Natural killer cell treated with Interleukin-12 subunit alpha and Interleukin-12 subunit beta and Interleukin-15 and Interleukin-18, amount 100 ng/mL, for 72 hours (primary cell): ENCODE results near the gene RHO. TPM values are rescaled to one million over a fixed set of nuclear protein-coding genes. Genes with fewer than 3 reads are reported as not detected.
"Not testable (repeated sequence)": the region's sequence is repeated elsewhere in the genome, so short reads cannot be mapped to it uniquely, and the experiment has no call there.

Source experiments
- ATAC-seq, 2 donors: fragments of 150-1000 bp; cut with Tn5 transposase in 1 of 2; sonication (Bioruptor Pico), chemical (Tn5 transposase) in 1 of 2; 2 replicates each; pipeline ENCODE4 v1.10.0; 2021
- DNase-seq: peaks from one replicate; pipeline ENCODE4 v3.0.0; 2022; ENCODE audit warnings: low spot score
- H3K27ac Mint-ChIP-seq, 2 donors: 1 replicate in 1 of 2; 2 replicates in 1 of 2; pipeline ENCODE4 v1.8.0; 2022; ENCODE audit warnings: mixed read lengths in 2 of 2, mild to moderate bottlenecking in 1 of 2, moderate library complexity in 1 of 2
- H3K27me3 Mint-ChIP-seq, 2 donors: 1 replicate in 1 of 2; 2 replicates in 1 of 2; pipeline ENCODE4 v1.8.0; 2022; ENCODE audit warnings: mixed read lengths in 2 of 2
- H3K36me3 Mint-ChIP-seq: one replicate; pipeline ENCODE4 v1.8.0; 2022; ENCODE audit warnings: mixed read lengths
- H3K4me1 Mint-ChIP-seq, 2 donors: 1 replicate in 1 of 2; 2 replicates in 1 of 2; pipeline ENCODE4 v1.8.0; 2022; ENCODE audit warnings: low read depth in 2 of 2, mixed read lengths in 2 of 2, mild to moderate bottlenecking in 1 of 2
- H3K4me3 Mint-ChIP-seq: one replicate; pipeline ENCODE4 v1.8.0; 2022; ENCODE audit warnings: mixed read lengths
- H3K9me3 Mint-ChIP-seq: 2 replicates; pipeline ENCODE4 v1.8.0; 2022; ENCODE audit warnings: mixed read lengths
- total RNA-seq, 2 donors: library from RNA; stranded (reverse); gene quantifications; one replicate each; pipeline ENCODE4 v1.2.3, GENCODE V29; 2022

Gene RHO
- total RNA-seq, 2 donors from 2014 or later = not detected

DNA sequence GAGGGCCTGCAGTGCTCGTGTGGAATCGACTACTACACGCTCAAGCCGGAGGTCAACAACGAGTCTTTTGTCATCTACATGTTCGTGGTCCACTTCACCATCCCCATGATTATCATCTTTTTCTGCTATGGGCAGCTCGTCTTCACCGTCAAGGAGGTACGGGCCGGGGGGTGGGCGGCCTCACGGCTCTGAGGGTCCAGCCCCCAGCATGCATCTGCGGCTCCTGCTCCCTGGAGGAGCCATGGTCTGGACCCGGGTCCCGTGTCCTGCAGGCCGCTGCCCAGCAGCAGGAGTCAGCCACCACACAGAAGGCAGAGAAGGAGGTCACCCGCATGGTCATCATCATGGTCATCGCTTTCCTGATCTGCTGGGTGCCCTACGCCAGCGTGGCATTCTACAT lies 3.8 kb downstream of the RHO start:
- H3K4me1 Mint-ChIP-seq = no peaks in the 10 kb centered on the region
- DNase-seq (no peak), ATAC-seq (no peak)
- H3K27ac Mint-ChIP-seq = no peak overlapping the region
- no peaks in the 10 kb centered on the region for H3K36me3 Mint-ChIP-seq
- no peak overlapping the region for H3K4me3 Mint-ChIP-seq
- no peaks in the 10 kb centered on the region for H3K9me3 Mint-ChIP-seq
- no peaks in the 10 kb centered on the region for H3K27me3 Mint-ChIP-seq

DNA sequence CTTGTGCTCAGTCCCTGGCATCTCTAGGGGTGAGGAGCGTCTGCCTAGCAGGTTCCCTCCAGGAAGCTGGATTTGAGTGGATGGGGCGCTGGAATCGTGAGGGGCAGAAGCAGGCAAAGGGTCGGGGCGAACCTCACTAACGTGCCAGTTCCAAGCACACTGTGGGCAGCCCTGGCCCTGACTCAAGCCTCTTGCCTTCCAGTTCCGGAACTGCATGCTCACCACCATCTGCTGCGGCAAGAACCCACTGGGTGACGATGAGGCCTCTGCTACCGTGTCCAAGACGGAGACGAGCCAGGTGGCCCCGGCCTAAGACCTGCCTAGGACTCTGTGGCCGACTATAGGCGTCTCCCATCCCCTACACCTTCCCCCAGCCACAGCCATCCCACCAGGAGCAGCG lies 5.0 kb downstream of the RHO start:
- no peaks in the 10 kb centered on the region for H3K4me1 Mint-ChIP-seq
- no peaks in the 10 kb centered on the region for H3K27me3 Mint-ChIP-seq
- DNase-seq (no peak), ATAC-seq (no peak)
- H3K9me3 Mint-ChIP-seq = no peaks in the 10 kb centered on the region
- H3K27ac Mint-ChIP-seq = no peak overlapping the region
- no peaks in the 10 kb centered on the region for H3K36me3 Mint-ChIP-seq
- H3K4me3 Mint-ChIP-seq = no peak overlapping the region

DNA sequence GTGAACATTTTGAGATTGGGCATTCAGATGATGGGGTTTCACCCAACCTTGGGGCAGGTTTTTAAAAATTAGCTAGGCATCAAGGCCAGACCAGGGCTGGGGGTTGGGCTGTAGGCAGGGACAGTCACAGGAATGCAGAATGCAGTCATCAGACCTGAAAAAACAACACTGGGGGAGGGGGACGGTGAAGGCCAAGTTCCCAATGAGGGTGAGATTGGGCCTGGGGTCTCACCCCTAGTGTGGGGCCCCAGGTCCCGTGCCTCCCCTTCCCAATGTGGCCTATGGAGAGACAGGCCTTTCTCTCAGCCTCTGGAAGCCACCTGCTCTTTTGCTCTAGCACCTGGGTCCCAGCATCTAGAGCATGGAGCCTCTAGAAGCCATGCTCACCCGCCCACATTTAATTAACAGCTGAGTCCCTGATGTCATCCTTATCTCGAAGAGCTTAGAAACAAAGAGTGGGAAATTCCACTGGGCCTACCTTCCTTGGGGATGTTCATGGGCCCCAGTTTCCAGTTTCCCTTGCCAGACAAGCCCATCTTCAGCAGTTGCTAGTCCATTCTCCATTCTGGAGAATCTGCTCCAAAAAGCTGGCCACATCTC lies 6.1 kb downstream of the RHO start:
- no peak for DNase-seq
- no peaks in the 10 kb centered on the region for H3K27me3 Mint-ChIP-seq
- H3K4me1 Mint-ChIP-seq = no peaks in the 10 kb centered on the region
- no peak overlapping the region for H3K4me3 Mint-ChIP-seq
- ATAC-seq = no peak
- no peaks in the 10 kb centered on the region for H3K36me3 Mint-ChIP-seq
- no peak overlapping the region for H3K27ac Mint-ChIP-seq
- H3K9me3 Mint-ChIP-seq = no peaks in the 10 kb centered on the region

DNA sequence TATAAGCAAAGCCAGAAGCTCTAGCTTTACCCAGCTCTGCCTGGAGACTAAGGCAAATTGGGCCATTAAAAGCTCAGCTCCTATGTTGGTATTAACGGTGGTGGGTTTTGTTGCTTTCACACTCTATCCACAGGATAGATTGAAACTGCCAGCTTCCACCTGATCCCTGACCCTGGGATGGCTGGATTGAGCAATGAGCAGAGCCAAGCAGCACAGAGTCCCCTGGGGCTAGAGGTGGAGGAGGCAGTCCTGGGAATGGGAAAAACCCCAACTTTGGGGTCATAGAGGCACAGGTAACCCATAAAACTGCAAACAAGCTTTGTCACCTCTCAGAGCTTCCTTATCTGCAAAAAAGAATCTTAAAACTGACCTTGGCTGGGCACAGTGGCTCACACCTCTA lies 6.6 kb downstream of the RHO start:
- H3K4me1 Mint-ChIP-seq = no peaks in the 10 kb centered on the region
- no peak for DNase-seq
- H3K27me3 Mint-ChIP-seq = no peaks in the 10 kb centered on the region
- ATAC-seq = no peak
- no peak overlapping the region for H3K4me3 Mint-ChIP-seq
- H3K36me3 Mint-ChIP-seq = no peaks in the 10 kb centered on the region
- no peak overlapping the region for H3K27ac Mint-ChIP-seq
- no peaks in the 10 kb centered on the region for H3K9me3 Mint-ChIP-seq

DNA sequence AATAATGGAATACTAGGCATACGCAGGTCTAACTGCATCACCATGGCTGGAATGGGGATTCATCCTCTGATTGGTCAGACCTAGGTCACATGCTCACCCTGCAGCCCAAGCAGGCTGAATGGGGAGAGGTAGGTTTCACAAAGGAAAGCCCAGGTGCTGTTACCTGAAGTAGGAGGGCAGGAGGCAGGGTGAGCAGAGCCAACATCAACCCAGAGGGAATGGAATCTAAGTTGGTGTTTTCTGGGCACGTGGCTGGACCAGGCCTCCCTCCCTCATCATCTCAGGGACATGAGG lies 7.9 kb downstream of the RHO start:
- Mint-ChIP-seq H3K4me1 (no peaks in the 10 kb centered on the region), H3K27me3 (no peaks in the 10 kb centered on the region), H3K27ac (no peak overlapping the region), H3K9me3 (no peaks in the 10 kb centered on the region), H3K36me3 (no peaks in the 10 kb centered on the region), H3K4me3 (no peak overlapping the region)
- ATAC-seq (no peak), DNase-seq (no peak)

DNA sequence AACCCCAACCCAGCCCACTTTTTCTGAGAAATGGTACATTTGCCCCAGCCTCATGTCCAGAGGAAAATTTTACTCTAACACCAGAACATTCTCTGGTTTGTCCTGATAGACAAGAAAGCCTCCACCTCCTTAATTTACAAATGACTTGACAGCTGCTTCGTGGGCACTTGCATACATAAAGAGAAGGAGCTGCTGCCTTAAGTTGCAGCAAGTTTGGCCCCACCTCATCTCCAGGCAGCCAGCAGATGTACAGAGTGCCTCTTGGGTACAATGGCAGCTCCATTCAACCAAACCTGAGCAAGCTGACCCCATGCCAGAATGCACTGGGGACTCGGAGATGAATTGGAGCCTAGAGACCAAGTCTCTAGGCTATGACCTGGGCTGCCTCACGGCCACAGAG lies 8.4 kb downstream of the RHO start:
- no peaks in the 10 kb centered on the region for H3K9me3 Mint-ChIP-seq
- no peak overlapping the region for H3K4me3 Mint-ChIP-seq
- DNase-seq (no peak), ATAC-seq (no peak)
- H3K27ac Mint-ChIP-seq = no peak overlapping the region
- no peaks in the 10 kb centered on the region for H3K4me1 Mint-ChIP-seq
- no peaks in the 10 kb centered on the region for H3K27me3 Mint-ChIP-seq
- H3K36me3 Mint-ChIP-seq = no peaks in the 10 kb centered on the region

DNA sequence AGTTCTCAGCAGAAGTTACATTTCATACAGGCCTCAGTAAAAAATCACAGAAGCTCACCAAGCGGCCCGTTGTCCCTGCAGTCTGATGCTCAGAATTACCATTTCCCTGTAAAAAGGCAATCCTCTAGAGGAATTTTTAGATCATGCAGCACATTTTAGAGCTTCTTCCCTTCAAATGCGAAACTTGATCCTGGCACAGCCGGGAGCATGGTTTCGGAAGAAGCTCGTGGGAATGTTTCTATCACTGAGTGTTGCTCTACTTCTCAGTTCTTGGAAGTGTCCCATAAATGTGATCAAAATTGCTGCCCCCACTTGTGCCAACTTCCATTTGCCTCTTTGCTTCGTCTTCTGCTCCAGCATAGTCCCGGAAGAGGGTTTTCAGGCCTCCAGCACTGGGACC lies 10.8 kb downstream of the RHO start:
- Mint-ChIP-seq H3K36me3 (no peaks in the 10 kb centered on the region), H3K9me3 (no peaks in the 10 kb centered on the region), H3K27ac (no peak overlapping the region), H3K27me3 (no peaks in the 10 kb centered on the region), H3K4me3 (no peak overlapping the region), H3K4me1 (no peaks in the 10 kb centered on the region)
- DNase-seq = no peak
- no peak for ATAC-seq

DNA sequence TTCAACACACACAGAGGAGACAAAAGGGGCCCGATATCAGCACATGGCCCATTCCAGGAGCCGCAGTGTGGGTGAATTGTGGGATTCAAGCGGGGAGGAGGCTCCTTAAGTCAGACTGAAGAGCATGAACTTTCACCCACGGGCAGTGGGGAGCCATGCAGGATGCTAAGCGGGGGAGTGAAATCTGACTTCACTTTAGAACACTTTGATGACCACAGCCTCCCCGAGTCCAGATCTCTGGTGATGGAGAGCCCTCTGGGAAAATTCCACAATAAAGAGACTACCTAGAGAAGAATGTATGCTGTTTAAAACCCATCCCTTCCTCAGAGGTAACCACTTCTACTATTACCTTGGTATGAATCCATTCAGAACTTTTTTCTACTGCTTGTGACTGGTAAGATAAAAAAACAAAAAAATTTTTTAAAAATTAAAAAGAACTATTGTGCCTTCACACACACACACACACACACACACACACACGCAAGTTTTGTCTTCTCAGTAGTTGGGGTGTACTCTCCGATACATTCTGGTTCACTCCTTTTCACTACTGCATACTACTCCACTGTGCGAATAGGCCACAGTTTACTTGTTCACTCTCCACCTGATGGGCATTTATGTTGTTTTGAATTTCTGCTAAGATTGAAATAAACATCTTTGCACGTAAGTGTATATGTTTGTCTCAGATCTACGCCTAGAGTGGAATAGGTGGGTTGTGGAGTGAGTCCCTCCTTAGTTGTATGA lies 12.5 kb downstream of the RHO start:
- H3K27ac Mint-ChIP-seq = no peak overlapping the region
- ATAC-seq (no peak), DNase-seq (no peak)
- H3K4me3 Mint-ChIP-seq = no peak overlapping the region
- H3K4me1 Mint-ChIP-seq = no peaks in the 10 kb centered on the region
- no peaks in the 10 kb centered on the region for H3K27me3 Mint-ChIP-seq
- H3K36me3 Mint-ChIP-seq = no peaks in the 10 kb centered on the region
- H3K9me3 Mint-ChIP-seq = no peaks in the 10 kb centered on the region

DNA sequence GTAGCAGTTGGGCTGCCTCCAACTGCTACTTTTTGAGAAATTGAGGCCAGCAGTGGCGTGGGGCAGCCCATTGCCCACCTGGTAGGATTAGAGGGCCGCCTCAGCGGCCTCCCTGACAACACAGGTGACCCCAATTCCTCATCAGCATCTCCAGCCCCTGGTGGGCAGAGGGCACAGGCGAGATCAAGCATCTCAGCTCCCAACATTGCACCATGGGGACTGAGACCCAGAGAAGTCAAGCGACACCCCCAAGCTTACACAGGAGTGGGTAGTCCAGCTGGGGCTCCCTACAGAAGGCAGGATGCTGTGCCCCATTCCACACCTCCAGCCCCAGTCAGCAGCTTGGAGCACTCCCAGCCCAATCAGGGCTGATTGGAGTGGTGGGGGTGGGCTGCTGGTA lies 14.3 kb downstream of the RHO start:
- H3K4me1 Mint-ChIP-seq = no peaks in the 10 kb centered on the region
- H3K27ac Mint-ChIP-seq = no peak overlapping the region
- H3K4me3 Mint-ChIP-seq = no peak overlapping the region
- no peaks in the 10 kb centered on the region for H3K27me3 Mint-ChIP-seq
- H3K9me3 Mint-ChIP-seq = no peaks in the 10 kb centered on the region
- DNase-seq = no peak
- peak in 1 of 2 donors; percentile 20 for ATAC-seq
- H3K36me3 Mint-ChIP-seq = no peaks in the 10 kb centered on the region

DNA sequence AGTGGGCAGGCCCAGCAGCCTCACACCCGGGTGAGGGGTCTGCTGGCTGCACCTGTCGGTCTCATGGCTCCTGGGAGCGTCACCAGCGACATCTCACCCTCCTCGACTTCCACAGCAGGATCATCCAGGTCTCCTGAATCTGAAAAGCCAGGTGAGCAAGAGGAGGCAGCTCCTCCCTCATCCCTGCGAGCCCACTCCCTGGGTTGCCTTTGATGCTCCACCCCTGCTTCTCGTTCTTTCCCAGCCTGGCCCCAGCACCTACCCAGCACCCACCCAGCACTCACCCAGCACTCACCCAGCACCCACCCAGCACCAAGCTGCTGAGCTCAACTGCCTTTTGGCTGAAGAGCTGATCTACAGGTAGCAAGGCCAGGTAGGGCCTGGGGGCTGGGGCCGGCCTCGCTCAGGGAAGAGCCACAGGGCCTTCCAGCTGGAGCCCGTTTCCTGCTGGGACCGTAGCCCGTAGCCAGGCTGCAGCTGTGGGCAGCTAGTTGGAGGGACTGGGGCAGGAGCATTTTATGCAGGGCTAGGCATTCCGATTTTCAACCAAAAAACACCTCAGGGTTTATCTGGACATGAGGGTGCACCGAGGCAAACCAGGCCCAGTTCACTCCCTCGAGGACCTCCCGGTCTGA lies 14.8 kb downstream of the RHO start, which contains the start of gene H1-8:
Gene H1-8 (plus strand): TSS at position 20 of the 635 bp plus-strand sequence. CDS start 44 bp downstream, at position 64.
- Mint-ChIP-seq H3K4me3 (no peak within 1 kb of the TSS), H3K4me1 (no peaks in the 10 kb centered on the region), H3K36me3 (no peaks in the 10 kb centered on the region), H3K9me3 (no peaks in the 10 kb centered on the region), H3K27me3 (no peaks in the 10 kb centered on the region), H3K27ac (no peak within 1 kb of the TSS)
- DNase-seq (no peak), ATAC-seq (no peak)

DNA sequence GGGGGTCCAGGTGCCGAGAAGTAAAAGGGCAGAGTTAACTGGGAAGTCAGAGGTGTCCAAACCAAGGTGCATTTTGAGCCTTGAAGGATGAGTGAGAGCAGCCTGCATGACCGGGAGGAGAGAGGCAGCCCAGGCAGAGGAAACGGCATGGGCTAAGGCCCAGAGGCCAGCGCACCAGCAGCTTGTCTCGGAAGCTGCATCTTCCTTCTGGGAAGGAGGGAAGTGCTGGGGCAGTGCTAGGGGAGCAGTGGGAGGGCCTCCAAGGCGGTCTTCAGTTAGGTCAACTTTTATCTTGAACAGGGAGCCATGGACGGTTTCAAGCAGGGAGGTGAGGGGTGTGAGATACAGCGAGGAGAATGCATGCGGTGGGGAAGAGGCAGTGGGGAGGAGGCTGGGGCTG lies 15.6 kb downstream of the RHO start:
- Mint-ChIP-seq H3K4me3 (no peak overlapping the region), H3K9me3 (no peaks in the 10 kb centered on the region), H3K27me3 (no peaks in the 10 kb centered on the region), H3K27ac (no peak overlapping the region), H3K36me3 (no peaks in the 10 kb centered on the region), H3K4me1 (no peaks in the 10 kb centered on the region)
- DNase-seq (no peak), ATAC-seq (no peak)

DNA sequence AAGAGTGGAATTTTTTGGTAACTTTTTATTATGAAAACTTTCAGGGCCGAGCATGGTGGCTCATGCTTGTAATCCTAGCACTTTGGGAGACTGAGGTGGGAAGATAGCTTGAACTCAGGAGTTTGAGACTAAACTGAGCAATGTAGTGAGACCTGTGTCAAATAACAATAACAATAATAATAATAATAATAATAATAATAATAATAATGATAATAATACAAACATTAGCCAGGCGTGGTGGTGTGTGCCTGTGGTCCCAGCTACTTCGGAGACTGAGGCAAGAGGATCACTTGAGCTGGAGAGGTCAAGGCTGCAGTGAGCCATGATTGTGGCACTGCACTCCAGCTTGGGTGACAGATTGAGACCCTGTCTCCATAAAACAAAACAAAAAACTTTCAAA lies 17.5 kb downstream of the RHO start:
- not testable (repeated sequence) for H3K27ac Mint-ChIP-seq, H3K27me3 Mint-ChIP-seq, H3K4me1 Mint-ChIP-seq, H3K4me3 Mint-ChIP-seq, DNase-seq, H3K9me3 Mint-ChIP-seq, ATAC-seq, H3K36me3 Mint-ChIP-seq

DNA sequence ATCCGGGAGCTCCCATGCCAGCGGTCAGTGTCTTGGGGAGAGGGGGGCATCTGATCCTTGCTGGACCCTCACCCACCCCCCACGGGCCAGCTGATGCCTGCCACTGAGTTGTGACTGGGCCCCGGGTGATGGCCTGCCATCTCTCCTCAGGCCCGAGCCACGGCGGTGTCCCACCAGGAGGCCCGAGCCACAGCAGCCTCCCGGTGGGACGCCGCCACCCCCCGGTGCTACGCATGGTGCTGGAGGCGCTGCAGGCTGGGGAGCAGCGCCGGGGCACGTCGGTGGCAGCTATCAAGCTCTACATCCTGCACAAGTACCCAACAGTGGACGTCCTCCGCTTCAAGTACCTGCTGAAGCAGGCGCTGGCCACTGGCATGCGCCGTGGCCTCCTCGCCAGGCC lies 18.8 kb downstream of the RHO start:
- H3K27ac Mint-ChIP-seq = no peak overlapping the region
- no peaks in the 10 kb centered on the region for H3K36me3 Mint-ChIP-seq
- H3K4me1 Mint-ChIP-seq = peaks cover 4 to 5% of the 10 kb centered on the region in 2 donors
- DNase-seq = no peak
- H3K9me3 Mint-ChIP-seq = no peaks in the 10 kb centered on the region
- H3K27me3 Mint-ChIP-seq = peaks cover 0 to 3% of the 10 kb centered on the region in 2 donors
- no peak overlapping the region for H3K4me3 Mint-ChIP-seq
- ATAC-seq = peak in 1 of 2 donors; percentile 7

DNA sequence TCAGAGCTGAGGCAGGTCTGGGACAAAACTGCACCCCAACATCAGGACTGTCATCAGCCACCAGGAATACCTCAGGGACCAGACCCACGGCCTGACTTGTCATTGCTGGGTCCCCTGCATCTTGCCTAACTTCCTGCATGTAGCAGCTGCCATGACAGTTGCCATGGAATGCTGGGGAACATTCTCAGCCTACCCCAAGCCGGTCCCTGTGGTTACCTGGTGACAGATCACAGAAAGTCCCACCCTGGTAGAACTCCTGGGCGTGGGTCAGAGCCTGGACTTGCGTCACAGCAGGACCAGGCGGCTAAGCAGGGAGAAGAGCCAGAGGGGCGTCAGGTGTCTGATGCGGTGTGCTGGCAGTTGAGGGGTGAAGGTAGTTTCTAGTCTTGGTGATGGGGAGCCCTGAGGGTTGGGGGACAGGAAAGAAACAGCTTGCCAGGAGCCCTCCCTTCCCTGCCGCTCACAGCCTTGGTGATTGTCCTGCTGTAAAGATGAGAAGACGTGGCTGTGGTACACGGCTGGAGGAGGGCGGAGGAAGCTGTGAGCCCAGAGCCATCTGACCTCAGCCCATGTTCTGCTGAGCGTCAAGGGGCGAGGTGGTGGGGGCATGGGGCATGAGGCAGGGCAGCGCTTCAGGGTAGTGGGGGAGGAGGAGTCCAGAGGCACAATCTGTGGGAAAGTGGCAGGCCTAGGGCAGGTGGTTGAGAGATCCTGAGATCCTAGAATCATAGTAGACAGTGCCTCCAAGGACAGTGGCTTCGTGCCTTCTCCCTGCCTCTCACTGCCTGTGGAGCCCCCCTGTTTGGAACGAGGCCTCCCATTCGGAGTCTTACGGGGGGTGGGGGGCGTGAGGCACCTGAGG lies 19.9 kb downstream of the RHO start:
- no peaks in the 10 kb centered on the region for H3K36me3 Mint-ChIP-seq
- no peak overlapping the region for H3K4me3 Mint-ChIP-seq
- H3K27me3 Mint-ChIP-seq = peaks cover 0 to 8% of the 10 kb centered on the region in 2 donors
- H3K9me3 Mint-ChIP-seq = no peaks in the 10 kb centered on the region
- H3K27ac Mint-ChIP-seq = no peak overlapping the region
- ATAC-seq (no peak), DNase-seq (no peak)
- H3K4me1 Mint-ChIP-seq = peaks cover 9 to 11% of the 10 kb centered on the region in 2 donors
